ENCODE data around the gene MORC2.

The MORC2 gene

GRCh38 chr22:30884211-30885000 lies 84.2 kb downstream of the MORC2 start:
- no peak for DNase-seq

- DNase-seq: no peak
These were observed 84.9 kb downstream of the MORC2 start for GRCh38 chr22:30883586-30884145.

- DNase-seq: no peak
These were observed 85.5 kb downstream of the MORC2 start for GRCh38 chr22:30882974-30883533.

GRCh38 chr22:30882184-30882717 lies 86.3 kb downstream of the MORC2 start:
- no peak for DNase-seq

- DNase-seq: no peak
These were observed 87.0 kb downstream of the MORC2 start for GRCh38 chr22:30881361-30882183.

GRCh38 chr22:30880847-30881246 lies 87.7 kb downstream of the MORC2 start:
- DNase-seq: no peak

GRCh38 chr22:30880181-30880601 lies 88.4 kb downstream of the MORC2 start:
- DNase-seq: no peak

- no peak for DNase-seq
These were observed 89.2 kb downstream of the MORC2 start for GRCh38 chr22:30879415-30879797.

GRCh38 chr22:30878516-30879414 lies 89.8 kb downstream of the MORC2 start:
- no peak for DNase-seq

GRCh38 chr22:30877662-30878515 lies 90.7 kb downstream of the MORC2 start:
- DNase-seq: no peak

GRCh38 chr22:30876915-30877553 lies 91.5 kb downstream of the MORC2 start:
- DNase-seq: no peak

- no peak for DNase-seq
These were observed 92.3 kb downstream of the MORC2 start for GRCh38 chr22:30876221-30876751.

GRCh38 chr22:30875481-30876215 lies 92.9 kb downstream of the MORC2 start:
- no peak for DNase-seq

All from stimulated activated CD4-positive, alpha-beta T cell treated with anti-CD3 and anti-CD28 coated beads, Interleukin-2, amount 100 ng/mL, for 24 hours (primary cell).